ENCODE measurements around the gene PVALEF.

Gene PVALEF

GRCh38 chr17:81187120-81187519, 21.8 kb downstream of the PVALEF start:
- no peak for DNase-seq

- DNase-seq: no peak
These were observed 22.5 kb downstream of the PVALEF start for GRCh38 chr17:81187586-81188490.

GRCh38 chr17:81188491-81188840, 23.2 kb downstream of the PVALEF start:
- no peak for DNase-seq

- DNase-seq: no peak
These were observed 23.7 kb downstream of the PVALEF start for GRCh38 chr17:81189016-81189415.

- no peak for DNase-seq
These were observed 24.6 kb downstream of the PVALEF start for GRCh38 chr17:81189670-81190530.

GRCh38 chr17:81190591-81190990, 25.3 kb downstream of the PVALEF start:
- DNase-seq: no peak

- DNase-seq: no peak
These were observed 25.8 kb downstream of the PVALEF start for GRCh38 chr17:81191116-81191515.

- DNase-seq: no peak
These were observed 26.3 kb downstream of the PVALEF start for GRCh38 chr17:81191646-81192045.

GRCh38 chr17:81192386-81193050, 27.2 kb downstream of the PVALEF start:
- no peak for DNase-seq

GRCh38 chr17:81193051-81193410, 27.7 kb downstream of the PVALEF start:
- DNase-seq: no peak

- DNase-seq: no peak
These were observed 28.3 kb downstream of the PVALEF start for GRCh38 chr17:81193470-81194224.

- DNase-seq: no peak
These were observed 29.0 kb downstream of the PVALEF start for GRCh38 chr17:81194225-81194760.

- no peak for DNase-seq
These were observed 29.9 kb downstream of the PVALEF start for GRCh38 chr17:81194941-81195901.

GRCh38 chr17:81195941-81196495, 30.7 kb downstream of the PVALEF start:
- no peak for DNase-seq

- no peak for DNase-seq
These were observed 31.4 kb downstream of the PVALEF start for GRCh38 chr17:81196505-81197408.

- no peak for DNase-seq
These were observed 32.1 kb downstream of the PVALEF start for GRCh38 chr17:81197409-81197795.

GRCh38 chr17:81197831-81198490, 32.7 kb downstream of the PVALEF start:
- DNase-seq: no peak

GRCh38 chr17:81198826-81199481, 33.6 kb downstream of the PVALEF start:
- DNase-seq: no peak

- DNase-seq: no peak
These were observed 34.1 kb downstream of the PVALEF start for GRCh38 chr17:81199482-81199830.

Measured in activated CD4-positive, alpha-beta T cell treated with anti-CD3 and anti-CD28 coated beads for 48 hours (primary cell).